Astrocyte (in vitro differentiated cells and primary cell): Measurements from ENCODE around the gene TRPC4AP. TPM values are rescaled to one million over a fixed set of nuclear protein-coding genes. Genes with fewer than 3 reads are reported as not detected.

Experiments used
- DNase-seq: peaks from one replicate; pipeline ENCODE4 v3.0.0-alpha.2; 2010; ENCODE audit warnings: low read depth
- FAIRE-seq: peaks from 2 replicates; lab custom pipeline; 2011; peaks lifted over from hg19 to GRCh38; lab: Jason Lieb, UNC
- H2AFZ ChIP-seq: 2 replicates; pipeline ENCODE4 v1.6.0; 2012; ENCODE audit warnings: low read depth, low read length, inconsistent platforms
- H3K27ac ChIP-seq: 2 replicates; pipeline ENCODE4 v1.5.1; 2011; ENCODE audit warnings: low read depth, low read length, inconsistent platforms
- H3K27me3 ChIP-seq: 2 replicates; pipeline ENCODE4 v1.6.0; 2011; ENCODE audit warnings: low read length, inconsistent platforms; ENCODE audit not compliant: insufficient read depth
- H3K36me3 ChIP-seq: 2 replicates; pipeline ENCODE4 v1.5.1; 2011; ENCODE audit warnings: low read length, inconsistent platforms; ENCODE audit not compliant: insufficient read depth
- H3K4me1 ChIP-seq: 2 replicates; pipeline ENCODE4 v1.5.1; 2011; ENCODE audit warnings: low read length, inconsistent platforms; ENCODE audit not compliant: insufficient read depth
- H3K4me2 ChIP-seq: 2 replicates; pipeline ENCODE4 v1.6.0; 2012; ENCODE audit warnings: low read length, inconsistent platforms
- H3K4me3 ChIP-seq: 2 replicates; pipeline ENCODE4 v1.5.1; 2011; ENCODE audit warnings: low read depth, mild to moderate bottlenecking, low read length, inconsistent platforms; ENCODE audit not compliant: insufficient read depth
- H3K79me2 ChIP-seq: 2 replicates; pipeline ENCODE4 v1.6.0; 2012; ENCODE audit warnings: mild to moderate bottlenecking, low read length, inconsistent platforms; ENCODE audit not compliant: insufficient read depth
- H3K9ac ChIP-seq: 2 replicates; pipeline ENCODE4 v1.6.0; 2012; ENCODE audit warnings: mild to moderate bottlenecking, low read length, inconsistent platforms
- H3K9me3 ChIP-seq: 2 replicates; pipeline ENCODE4 v1.5.1; 2012; ENCODE audit warnings: low read depth, mild to moderate bottlenecking, low read length, inconsistent platforms; ENCODE audit not compliant: insufficient read depth
- H4K20me1 ChIP-seq: 2 replicates; pipeline ENCODE4 v1.6.0; 2012; ENCODE audit warnings: low read length, inconsistent platforms; ENCODE audit not compliant: insufficient read depth
- H3K27ac Mint-ChIP-seq: one replicate; pipeline ENCODE4 v1.8.0; 2021; ENCODE audit warnings: mild to moderate bottlenecking, mixed read lengths; ENCODE audit not compliant: unreplicated experiment
- H3K27me3 Mint-ChIP-seq: one replicate; pipeline ENCODE4 v1.8.0; 2021; ENCODE audit warnings: low read depth, mixed read lengths; ENCODE audit not compliant: unreplicated experiment
- H3K36me3 Mint-ChIP-seq: one replicate; pipeline ENCODE4 v1.8.0; 2021; ENCODE audit warnings: low read depth, mixed read lengths; ENCODE audit not compliant: unreplicated experiment
- H3K4me1 Mint-ChIP-seq: one replicate; pipeline ENCODE4 v1.8.0; 2021; ENCODE audit warnings: low read depth, mixed read lengths; ENCODE audit not compliant: unreplicated experiment
- H3K4me3 Mint-ChIP-seq: one replicate; pipeline ENCODE4 v1.8.0; 2021; ENCODE audit warnings: mild to moderate bottlenecking, moderate library complexity, mixed read lengths; ENCODE audit not compliant: unreplicated experiment
- H3K9me3 Mint-ChIP-seq: one replicate; pipeline ENCODE4 v1.8.0; 2021; ENCODE audit warnings: mild to moderate bottlenecking, mixed read lengths; ENCODE audit not compliant: unreplicated experiment
- EZH2 ChIP-seq: IDR thresholded peaks from 2 replicates; pipeline ENCODE4 v1.6.1; 2012; ENCODE audit warnings: mild to moderate bottlenecking, low read length, inconsistent platforms; ENCODE audit not compliant: insufficient read depth
- total RNA-seq: library from RNA; stranded (reverse); gene quantifications from 2 replicates; pipeline ENCODE4 v1.2.1, GENCODE V29; 2021
- TF ChIP-seq, protein P1 (sequence below): IDR thresholded peaks from 2 replicates; pipeline ENCODE4 v1.5.1; 2011; ENCODE audit warnings: low read depth, mild to moderate bottlenecking, inconsistent platforms, low read length, moderate library complexity; ENCODE audit not compliant: insufficient read depth

Gene TRPC4AP
- total RNA-seq, 1 donor from 2014 or later: 92.6 TPM

DNA sequence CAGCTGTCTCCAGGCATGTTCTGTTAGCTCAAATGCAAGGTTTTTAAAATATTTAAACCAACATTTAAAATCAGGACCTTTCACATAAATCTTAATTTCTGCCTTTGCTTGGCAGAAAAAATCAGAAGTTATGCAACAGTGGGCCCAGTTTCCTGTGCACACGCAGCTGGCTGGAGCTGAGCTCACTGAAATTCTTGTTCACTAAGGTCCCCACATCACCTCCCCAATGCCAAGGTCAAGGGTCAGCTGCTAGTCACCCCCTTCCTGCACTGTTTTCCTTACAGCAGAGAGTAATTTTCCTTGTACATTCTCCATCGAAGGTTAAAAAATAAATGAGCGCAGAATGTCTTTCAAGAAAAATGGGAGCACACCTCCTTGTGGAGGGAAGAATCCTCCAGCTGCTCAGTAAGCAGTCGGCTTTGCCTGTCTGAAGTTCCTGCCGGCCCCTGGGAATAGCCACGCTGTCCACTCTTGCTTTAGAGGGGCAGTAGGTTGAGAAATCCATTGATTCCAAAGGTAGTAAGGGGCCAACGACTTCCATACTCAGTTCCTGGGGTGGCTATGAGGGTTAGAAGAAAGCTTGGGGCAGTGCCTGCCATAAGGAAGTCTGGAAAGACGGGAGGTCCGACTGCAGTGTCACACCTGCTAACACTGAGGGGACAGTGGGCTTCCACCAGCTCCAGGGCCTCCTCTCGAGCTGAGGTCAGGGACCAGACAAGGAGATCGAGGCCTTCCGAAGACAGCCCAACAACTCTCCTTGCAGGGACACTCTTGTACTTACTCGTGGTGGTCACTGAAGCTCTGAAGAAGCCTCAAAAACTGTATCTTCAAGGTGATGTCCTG lies 80.2 kb downstream of the TRPC4AP start:
- Mint-ChIP-seq H3K27me3 (no peaks in the 10 kb centered on the region), H3K4me3 (no peak overlapping the region), H3K9me3 (no peaks in the 10 kb centered on the region), H3K36me3 (peaks cover 35% of the 10 kb centered on the region), H3K27ac (no peak overlapping the region), H3K4me1 (peaks cover 14% of the 10 kb centered on the region)
- no peaks in the 10 kb centered on the region for H3K4me1 ChIP-seq
- H3K9me3 ChIP-seq: no peaks in the 10 kb centered on the region
- DNase-seq (no peak), FAIRE-seq (no peak)
- TF ChIP-seq, protein P1, sequence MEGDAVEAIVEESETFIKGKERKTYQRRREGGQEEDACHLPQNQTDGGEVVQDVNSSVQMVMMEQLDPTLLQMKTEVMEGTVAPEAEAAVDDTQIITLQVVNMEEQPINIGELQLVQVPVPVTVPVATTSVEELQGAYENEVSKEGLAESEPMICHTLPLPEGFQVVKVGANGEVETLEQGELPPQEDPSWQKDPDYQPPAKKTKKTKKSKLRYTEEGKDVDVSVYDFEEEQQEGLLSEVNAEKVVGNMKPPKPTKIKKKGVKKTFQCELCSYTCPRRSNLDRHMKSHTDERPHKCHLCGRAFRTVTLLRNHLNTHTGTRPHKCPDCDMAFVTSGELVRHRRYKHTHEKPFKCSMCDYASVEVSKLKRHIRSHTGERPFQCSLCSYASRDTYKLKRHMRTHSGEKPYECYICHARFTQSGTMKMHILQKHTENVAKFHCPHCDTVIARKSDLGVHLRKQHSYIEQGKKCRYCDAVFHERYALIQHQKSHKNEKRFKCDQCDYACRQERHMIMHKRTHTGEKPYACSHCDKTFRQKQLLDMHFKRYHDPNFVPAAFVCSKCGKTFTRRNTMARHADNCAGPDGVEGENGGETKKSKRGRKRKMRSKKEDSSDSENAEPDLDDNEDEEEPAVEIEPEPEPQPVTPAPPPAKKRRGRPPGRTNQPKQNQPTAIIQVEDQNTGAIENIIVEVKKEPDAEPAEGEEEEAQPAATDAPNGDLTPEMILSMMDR: no peak
- no peak for TF ChIP-seq EZH2
- peaks cover 62% of the 10 kb centered on the region for H3K36me3 ChIP-seq
- peaks cover 51% of the 10 kb centered on the region for H4K20me1 ChIP-seq
- no peak overlapping the region for H2AFZ ChIP-seq
- no peak overlapping the region for H3K9ac ChIP-seq
- no peak overlapping the region for H3K4me2 ChIP-seq
- peaks cover 2% of the 10 kb centered on the region for H3K79me2 ChIP-seq
- H3K27ac ChIP-seq: no peak overlapping the region
- H3K4me3 ChIP-seq: no peak overlapping the region
- H3K27me3 ChIP-seq: no peaks in the 10 kb centered on the region

DNA sequence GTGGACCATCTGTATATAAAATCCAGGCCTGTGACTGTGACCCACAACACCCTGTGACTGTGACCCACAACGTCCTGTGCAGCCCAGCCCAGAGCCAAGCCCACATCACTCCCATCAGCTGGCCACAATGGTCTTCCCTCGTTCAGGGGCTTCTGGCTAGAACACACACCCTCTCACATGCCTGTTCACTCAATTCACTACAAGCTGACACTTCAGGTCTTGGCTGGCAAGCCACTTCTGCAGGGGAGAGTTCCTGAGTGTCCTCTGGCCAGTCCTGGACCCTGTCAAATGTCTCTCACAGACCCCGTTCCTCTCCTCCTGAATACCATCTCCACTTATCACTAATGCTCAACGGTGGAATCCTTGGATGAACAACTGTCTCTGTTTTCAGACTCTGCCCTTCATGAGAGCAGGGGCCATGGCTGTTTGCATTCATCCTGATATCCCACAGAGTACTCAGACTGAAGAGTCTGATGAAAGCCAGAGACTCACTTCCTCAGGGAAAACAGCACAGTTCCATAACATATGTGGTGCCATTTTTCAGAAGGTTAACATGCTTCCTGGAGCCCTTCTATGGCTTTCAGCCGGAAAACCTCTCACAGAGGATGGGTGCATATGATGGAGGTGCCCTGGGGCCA lies 80.9 kb downstream of the TRPC4AP start:
- H3K36me3 ChIP-seq: peaks cover 66% of the 10 kb centered on the region
- H3K9ac ChIP-seq: no peak overlapping the region
- Mint-ChIP-seq H3K9me3 (no peaks in the 10 kb centered on the region), H3K4me1 (peaks cover 12% of the 10 kb centered on the region), H3K27me3 (no peaks in the 10 kb centered on the region), H3K27ac (no peak overlapping the region), H3K4me3 (no peak overlapping the region), H3K36me3 (peaks cover 35% of the 10 kb centered on the region)
- TF ChIP-seq, protein P1: no peak
- no peak for TF ChIP-seq EZH2
- H4K20me1 ChIP-seq: peaks cover 50% of the 10 kb centered on the region
- no peak for FAIRE-seq
- no peak overlapping the region for H3K4me3 ChIP-seq
- no peaks in the 10 kb centered on the region for H3K4me1 ChIP-seq
- no peak for DNase-seq
- H3K79me2 ChIP-seq: no peaks in the 10 kb centered on the region
- no peak overlapping the region for H3K4me2 ChIP-seq
- H3K9me3 ChIP-seq: no peaks in the 10 kb centered on the region
- no peak overlapping the region for H3K27ac ChIP-seq
- no peaks in the 10 kb centered on the region for H3K27me3 ChIP-seq
- H2AFZ ChIP-seq: no peak overlapping the region
